Measurements from ENCODE around the gene ASAP2. TPM values are rescaled to one million over a fixed set of nuclear protein-coding genes. Genes with fewer than 3 reads are reported as not detected.

Gene ASAP2
- total RNA-seq, 1 experiment from 2014 or later, result 25.2 TPM

DNA sequence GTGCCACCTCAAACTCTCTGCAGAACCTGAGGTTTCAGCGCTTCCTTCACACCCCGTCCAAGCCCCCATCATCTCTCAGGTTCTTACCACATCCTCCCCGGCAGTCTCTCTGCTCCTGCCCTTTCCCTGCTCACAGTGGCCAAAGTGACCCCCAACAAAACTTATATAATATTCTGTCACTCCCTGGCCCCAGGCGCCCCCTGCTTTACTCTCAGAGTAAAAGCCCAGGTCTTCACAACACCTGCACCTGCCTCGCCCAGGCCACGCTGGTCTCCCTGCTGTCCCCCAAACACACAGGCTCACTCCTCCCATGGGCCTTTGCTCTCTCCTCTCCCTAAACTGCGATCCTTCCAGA lies 210.3 kb downstream of the ASAP2 start:
- no peak overlapping the region for H3K9ac ChIP-seq (ENCODE audit: low read length)
- no peaks in the 10 kb centered on the region for H3K27me3 ChIP-seq (ENCODE audit: low read length)
- peaks cover 14% of the 10 kb centered on the region; the same call in 1 of the 2 replicates for H3K36me3 ChIP-seq (ENCODE audit: low read depth, low read length)
- no peaks in the 10 kb centered on the region; the same call in 1 of the 2 replicates for H4K20me1 ChIP-seq (ENCODE audit: low read length)
- H2AFZ ChIP-seq (ENCODE audit: low read length), result no peak overlapping the region
- no peak overlapping the region for H3K27ac ChIP-seq (ENCODE audit: low read length)
- peaks cover 5% of the 10 kb centered on the region for H3K4me1 ChIP-seq (ENCODE audit: insufficient read depth, low read length)
- no peaks in the 10 kb centered on the region for H3K9me2 ChIP-seq (replicated peaks; ENCODE audit: low read length)
- H3K9me3 ChIP-seq (ENCODE audit: low read length), result no peaks in the 10 kb centered on the region
- H3K4me3 ChIP-seq (ENCODE audit: low read length), result no peak overlapping the region
- no peak for DNase-seq
- H3F3A ChIP-seq (ENCODE audit: low read length, unreplicated experiment), result no peaks in the 10 kb centered on the region
- no peak overlapping the region for H3K4me2 ChIP-seq (ENCODE audit: low read length)
- BruUV-seq (replicated peaks), result no TSS peak
- no peak for TF ChIP-seq CTCF (conservative IDR thresholded peaks at IDR 0.05; ENCODE audit: low read depth, low read length)
- TF ChIP-seq EZH2 (IDR thresholded peaks at IDR 0.05; ENCODE audit: low read length, unreplicated experiment), result no peak
- no peak for TF ChIP-seq EZH2phosphoT487 (IDR thresholded peaks at IDR 0.05; ENCODE audit: borderline replicate concordance, low read length)
- peaks cover 70% of the 10 kb centered on the region for H3K79me2 ChIP-seq (ENCODE audit: low read length)
- ChIA-PET CTCF (no interaction called here), POLR2A (ENCODE audit: unreplicated experiment) (no interaction called here)
- ATAC-seq, result no peak
- intact Hi-C loops (cut with micrococcal nuclease), result no loop called here

DNA sequence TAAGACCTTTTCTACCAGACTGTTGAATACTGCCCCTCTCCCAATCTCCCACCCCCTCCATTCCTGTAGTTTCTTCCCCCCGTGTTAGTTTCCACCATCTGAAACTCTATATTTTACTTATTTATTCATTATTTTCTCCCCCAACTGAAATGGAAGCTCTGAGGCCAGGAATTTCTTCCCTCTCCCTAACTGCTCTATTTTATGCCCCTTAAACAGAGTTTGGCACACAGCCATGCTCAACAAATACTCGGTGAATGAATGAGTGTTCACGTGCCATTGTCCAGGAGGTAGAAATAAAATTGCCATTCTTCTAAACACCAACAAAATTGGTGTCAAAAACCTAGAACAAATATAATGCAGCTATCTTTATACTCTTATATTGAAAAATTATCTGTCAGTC lies 211.1 kb downstream of the ASAP2 start:
- ChIA-PET CTCF (no interaction called here), POLR2A (ENCODE audit: unreplicated experiment) (no interaction called here)
- TF ChIP-seq CTCF (conservative IDR thresholded peaks at IDR 0.05; ENCODE audit: low read depth, low read length), result no peak
- no peak for TF ChIP-seq EZH2phosphoT487 (IDR thresholded peaks at IDR 0.05; ENCODE audit: borderline replicate concordance, low read length)
- TF ChIP-seq EZH2 (IDR thresholded peaks at IDR 0.05; ENCODE audit: low read length, unreplicated experiment), result no peak
- peaks cover 6% of the 10 kb centered on the region for H3K4me1 ChIP-seq (ENCODE audit: insufficient read depth, low read length)
- DNase-seq (no peak), ATAC-seq (no peak)
- no TSS peak for BruUV-seq (replicated peaks)
- no peak overlapping the region for H2AFZ ChIP-seq (ENCODE audit: low read length)
- H3K9ac ChIP-seq (ENCODE audit: low read length), result no peak overlapping the region
- no peak overlapping the region for H3K27ac ChIP-seq (ENCODE audit: low read length)
- H3K79me2 ChIP-seq (ENCODE audit: low read length), result peaks cover 77% of the 10 kb centered on the region
- H3K36me3 ChIP-seq (ENCODE audit: low read depth, low read length), result peaks cover 12% of the 10 kb centered on the region; the same call in 1 of the 2 replicates
- H3K4me3 ChIP-seq (ENCODE audit: low read length), result no peak overlapping the region
- no peaks in the 10 kb centered on the region for H3K9me3 ChIP-seq (ENCODE audit: low read length)
- H3K4me2 ChIP-seq (ENCODE audit: low read length), result no peak overlapping the region
- intact Hi-C loops (cut with micrococcal nuclease), result no loop called here
- no peaks in the 10 kb centered on the region for H3K27me3 ChIP-seq (ENCODE audit: low read length)
- no peaks in the 10 kb centered on the region for H3K9me2 ChIP-seq (replicated peaks; ENCODE audit: low read length)
- H3F3A ChIP-seq (ENCODE audit: low read length, unreplicated experiment), result no peaks in the 10 kb centered on the region
- no peaks in the 10 kb centered on the region; the same call in 1 of the 2 replicates for H4K20me1 ChIP-seq (ENCODE audit: low read length)

DNA sequence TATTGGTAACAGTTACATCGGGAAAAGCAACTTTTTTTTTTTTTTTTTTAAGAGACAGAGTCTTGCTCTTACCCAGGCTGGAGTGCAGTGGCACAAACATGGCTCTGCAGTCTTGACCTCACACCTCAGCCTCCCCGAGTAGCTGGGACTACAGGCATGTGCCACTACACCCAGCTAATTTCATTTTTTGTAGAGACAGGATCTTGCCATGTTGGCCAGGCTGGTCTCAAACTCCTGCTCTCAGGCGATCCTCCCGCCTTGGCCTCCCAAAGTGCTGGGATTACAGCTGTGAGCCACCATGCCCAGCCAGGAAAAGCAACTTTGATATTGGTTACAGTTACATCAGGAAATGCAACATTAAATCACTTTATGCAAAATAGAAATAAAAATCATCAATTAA lies 212.1 kb downstream of the ASAP2 start:
- Histone ChIP-seq H3K27me3 (ENCODE audit: low read length) (no peaks in the 10 kb centered on the region), H3K79me2 (ENCODE audit: low read length) (peaks cover 82% of the 10 kb centered on the region), H3K4me3 (ENCODE audit: low read length) (no peak overlapping the region), H3K36me3 (ENCODE audit: low read depth, low read length) (peaks cover 9% of the 10 kb centered on the region; the same call in 1 of the 2 replicates), H3K9ac (ENCODE audit: low read length) (no peak overlapping the region), H3K9me3 (ENCODE audit: low read length) (no peaks in the 10 kb centered on the region), H2AFZ (ENCODE audit: low read length) (no peak overlapping the region), H3K27ac (ENCODE audit: low read length) (no peak overlapping the region), H3K4me2 (ENCODE audit: low read length) (no peak overlapping the region), H3K4me1 (ENCODE audit: insufficient read depth, low read length) (peaks cover 6% of the 10 kb centered on the region), H4K20me1 (ENCODE audit: low read length) (no peaks in the 10 kb centered on the region; the same call in 1 of the 2 replicates), H3K9me2 (replicated peaks; ENCODE audit: low read length) (no peaks in the 10 kb centered on the region), H3F3A (ENCODE audit: low read length, unreplicated experiment) (no peaks in the 10 kb centered on the region)
- CTCF ChIA-PET, result no interaction called here
- BruUV-seq (replicated peaks), result no TSS peak
- intact Hi-C loops (cut with micrococcal nuclease), result no loop called here
- POLR2A ChIA-PET (ENCODE audit: unreplicated experiment), result no interaction called here
- TF ChIP-seq CTCF (conservative IDR thresholded peaks at IDR 0.05; ENCODE audit: low read depth, low read length) (no peak), EZH2 (IDR thresholded peaks at IDR 0.05; ENCODE audit: low read length, unreplicated experiment) (no peak), EZH2phosphoT487 (IDR thresholded peaks at IDR 0.05; ENCODE audit: borderline replicate concordance, low read length) (no peak)
- DNase-seq (no peak), ATAC-seq (no peak)
